Measurements from ENCODE around the gene VEZT.

The VEZT gene, protein sequence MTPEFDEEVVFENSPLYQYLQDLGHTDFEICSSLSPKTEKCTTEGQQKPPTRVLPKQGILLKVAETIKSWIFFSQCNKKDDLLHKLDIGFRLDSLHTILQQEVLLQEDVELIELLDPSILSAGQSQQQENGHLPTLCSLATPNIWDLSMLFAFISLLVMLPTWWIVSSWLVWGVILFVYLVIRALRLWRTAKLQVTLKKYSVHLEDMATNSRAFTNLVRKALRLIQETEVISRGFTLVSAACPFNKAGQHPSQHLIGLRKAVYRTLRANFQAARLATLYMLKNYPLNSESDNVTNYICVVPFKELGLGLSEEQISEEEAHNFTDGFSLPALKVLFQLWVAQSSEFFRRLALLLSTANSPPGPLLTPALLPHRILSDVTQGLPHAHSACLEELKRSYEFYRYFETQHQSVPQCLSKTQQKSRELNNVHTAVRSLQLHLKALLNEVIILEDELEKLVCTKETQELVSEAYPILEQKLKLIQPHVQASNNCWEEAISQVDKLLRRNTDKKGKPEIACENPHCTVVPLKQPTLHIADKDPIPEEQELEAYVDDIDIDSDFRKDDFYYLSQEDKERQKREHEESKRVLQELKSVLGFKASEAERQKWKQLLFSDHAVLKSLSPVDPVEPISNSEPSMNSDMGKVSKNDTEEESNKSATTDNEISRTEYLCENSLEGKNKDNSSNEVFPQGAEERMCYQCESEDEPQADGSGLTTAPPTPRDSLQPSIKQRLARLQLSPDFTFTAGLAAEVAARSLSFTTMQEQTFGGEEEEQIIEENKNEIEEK

DNA sequence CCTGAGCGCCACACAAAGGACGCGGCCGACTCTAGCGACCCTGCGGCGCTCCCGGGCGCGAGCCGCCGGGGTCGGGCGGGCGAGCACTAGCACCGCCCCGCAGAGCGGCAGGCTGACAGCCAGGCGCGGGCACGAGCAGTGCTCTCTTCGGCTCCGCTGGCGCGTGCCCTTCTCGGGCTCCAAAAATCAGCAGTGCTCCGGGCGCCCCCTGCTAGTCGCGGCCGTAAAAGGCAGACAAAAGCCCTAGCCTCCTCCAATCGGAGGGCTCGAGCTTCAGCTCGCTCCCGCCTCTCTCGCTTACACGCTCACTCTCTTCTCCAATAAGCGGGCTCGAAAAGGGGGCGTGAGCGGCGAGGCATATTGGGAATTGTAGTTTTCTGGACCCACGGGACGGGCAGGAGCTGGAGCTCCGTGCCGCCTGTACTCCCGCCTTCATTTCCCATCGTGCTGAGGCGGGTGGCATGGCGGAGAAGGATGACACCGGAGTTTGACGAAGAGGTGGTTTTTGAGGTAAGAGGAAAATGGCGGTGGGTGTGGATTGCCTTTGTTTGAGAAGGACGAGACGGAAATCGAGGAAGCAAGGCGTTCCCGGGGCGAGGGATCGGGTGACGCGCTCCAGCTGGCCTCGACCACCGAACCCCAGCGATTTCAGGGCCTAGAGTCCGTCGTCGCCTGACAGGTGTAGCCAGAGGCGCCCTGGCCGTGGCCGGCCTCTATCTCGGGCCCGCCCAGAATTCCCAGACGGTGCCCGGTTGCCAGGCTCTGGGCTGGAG is at the start of gene VEZT, which contains the start of gene FGD6:
TSS of gene VEZT (plus strand) at position 431 of the 773 bp plus-strand sequence. CDS start at position 475, 44 bp downstream.
TSS of gene FGD6 (minus strand) at position 91 of the 773 bp plus-strand sequence. CDS start 227 bp downstream, outside the sequence.
- Mint-ChIP-seq H3K4me1 (ENCODE audit: low read depth) (peaks cover 46% of the 10 kb centered on the region), H3K36me3 (ENCODE audit: low read depth) (peaks cover 9% of the 10 kb centered on the region), H3K27ac (peak within 1 kb of the TSS; percentile 99), H3K9me3 (no peaks in the 10 kb centered on the region), H3K27me3 (peaks cover 5% of the 10 kb centered on the region), H3K4me3 (peak within 1 kb of the TSS; percentile 98)

GRCh38 chr12:95168746-95169145 is 48.9 kb upstream of the VEZT start:
- Mint-ChIP-seq H3K36me3 (ENCODE audit: low read depth) (no peaks in the 10 kb centered on the region), H3K27ac (no peak overlapping the region), H3K27me3 (no peaks in the 10 kb centered on the region), H3K9me3 (no peaks in the 10 kb centered on the region), H3K4me3 (no peak overlapping the region), H3K4me1 (ENCODE audit: low read depth) (no peaks in the 10 kb centered on the region)

DNA sequence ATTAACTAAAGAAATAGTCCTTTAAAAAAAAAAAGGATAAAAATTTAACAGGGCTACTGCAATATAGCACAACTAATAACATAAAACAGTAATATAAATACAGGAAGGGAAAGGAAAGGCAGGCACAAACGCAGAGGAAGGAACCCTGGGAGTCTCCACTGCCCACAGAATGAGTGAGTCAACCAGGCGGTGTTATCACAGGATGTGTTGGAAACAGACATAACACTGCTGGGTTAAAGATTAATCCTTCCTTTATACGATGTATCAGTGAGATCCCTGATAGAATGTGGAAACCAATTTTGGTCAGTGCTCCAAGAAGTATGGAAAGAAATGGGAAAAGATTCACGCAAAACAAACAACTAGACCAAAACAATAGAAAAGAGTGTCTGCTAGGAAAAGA is 48.2 kb upstream of the VEZT start:
- Mint-ChIP-seq H3K27me3 (no peaks in the 10 kb centered on the region), H3K27ac (no peak overlapping the region), H3K4me1 (ENCODE audit: low read depth) (no peaks in the 10 kb centered on the region), H3K4me3 (no peak overlapping the region), H3K36me3 (ENCODE audit: low read depth) (no peaks in the 10 kb centered on the region), H3K9me3 (no peaks in the 10 kb centered on the region)

DNA sequence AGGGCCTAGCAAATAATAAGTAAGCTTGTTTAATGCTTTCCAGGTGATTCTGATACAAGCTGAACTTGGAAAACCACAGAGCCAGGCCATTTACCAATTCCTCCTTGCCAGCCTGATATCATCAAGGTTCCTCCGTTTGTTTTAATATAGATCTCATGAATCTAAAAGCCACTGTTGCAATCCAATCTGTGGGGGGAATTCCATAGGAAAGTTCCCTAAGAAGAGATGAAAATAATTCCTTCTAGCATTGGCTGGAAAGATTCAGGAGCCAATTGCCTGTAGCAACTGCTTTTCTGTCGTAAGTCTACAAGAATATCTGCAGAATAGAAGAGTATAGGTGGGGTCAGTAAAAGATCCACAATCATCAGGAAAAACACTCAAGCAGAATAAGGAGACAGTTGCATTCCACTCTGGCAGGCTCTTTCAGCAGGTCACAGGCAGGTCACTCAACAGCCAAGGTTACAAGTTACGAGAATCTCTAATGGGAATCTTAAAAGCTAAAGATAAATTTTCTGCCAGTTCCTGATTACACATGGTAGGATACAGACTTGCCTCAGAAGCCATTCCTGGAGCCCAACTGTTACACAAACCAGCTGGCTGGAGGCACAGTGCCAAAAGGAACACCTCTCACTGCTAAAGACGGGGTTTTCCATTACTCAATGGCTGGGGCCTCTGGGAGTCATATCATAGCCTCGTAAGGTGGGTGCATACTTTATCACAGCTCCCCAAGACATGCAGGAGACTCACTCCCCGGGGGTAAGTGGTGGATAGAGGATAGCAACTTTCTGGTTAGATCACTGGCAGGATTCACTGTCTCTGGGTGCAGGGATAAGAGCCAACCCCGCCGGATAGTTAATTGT is 44.0 kb upstream of the VEZT start:
- H3K9me3 Mint-ChIP-seq, result no peaks in the 10 kb centered on the region

DNA sequence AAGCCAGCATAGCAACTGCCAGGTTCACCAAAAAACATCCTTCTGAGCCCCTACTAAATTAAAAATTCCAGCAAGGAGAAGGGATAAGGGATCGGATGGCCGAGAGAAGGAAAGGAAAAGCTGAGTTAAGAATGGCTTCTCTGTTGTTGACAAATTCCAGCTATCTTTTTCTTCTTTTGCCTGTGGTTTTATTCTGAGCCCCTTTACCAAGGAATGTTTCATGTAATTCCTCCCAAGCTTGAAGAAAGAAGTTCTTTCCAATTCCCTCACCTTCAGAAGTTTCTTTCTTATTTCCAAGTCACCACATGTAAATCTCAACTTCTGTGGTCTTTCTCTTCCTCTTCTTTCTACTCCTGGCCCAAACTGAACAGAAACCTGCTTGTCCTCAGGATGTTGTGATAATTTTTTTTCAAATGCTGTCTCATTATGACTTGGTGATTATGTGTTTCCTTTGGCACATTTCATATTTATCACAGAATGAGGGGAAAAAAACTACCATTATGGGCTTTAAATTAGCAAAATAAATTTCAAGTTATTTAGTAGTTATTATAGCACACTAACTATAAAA is 40.3 kb upstream of the VEZT start:
- Mint-ChIP-seq H3K9me3 (no peaks in the 10 kb centered on the region), H3K36me3 (ENCODE audit: low read depth) (no peaks in the 10 kb centered on the region), H3K4me1 (ENCODE audit: low read depth) (no peaks in the 10 kb centered on the region), H3K27me3 (no peaks in the 10 kb centered on the region), H3K27ac (no peak overlapping the region), H3K4me3 (no peak overlapping the region)

More for the DNA sequence above, 44.0 kb upstream of the VEZT start:
- Mint-ChIP-seq H3K36me3 (ENCODE audit: low read depth) (no peaks in the 10 kb centered on the region), H3K4me3 (no peak overlapping the region), H3K27me3 (no peaks in the 10 kb centered on the region), H3K27ac (no peak overlapping the region), H3K4me1 (ENCODE audit: low read depth) (no peaks in the 10 kb centered on the region)

GRCh38 chr12:95178136-95178535 is 39.5 kb upstream of the VEZT start:
- Mint-ChIP-seq H3K4me1 (ENCODE audit: low read depth) (peaks cover 4% of the 10 kb centered on the region), H3K36me3 (ENCODE audit: low read depth) (no peaks in the 10 kb centered on the region), H3K4me3 (no peak overlapping the region), H3K27me3 (no peaks in the 10 kb centered on the region), H3K9me3 (no peaks in the 10 kb centered on the region), H3K27ac (no peak overlapping the region)

DNA sequence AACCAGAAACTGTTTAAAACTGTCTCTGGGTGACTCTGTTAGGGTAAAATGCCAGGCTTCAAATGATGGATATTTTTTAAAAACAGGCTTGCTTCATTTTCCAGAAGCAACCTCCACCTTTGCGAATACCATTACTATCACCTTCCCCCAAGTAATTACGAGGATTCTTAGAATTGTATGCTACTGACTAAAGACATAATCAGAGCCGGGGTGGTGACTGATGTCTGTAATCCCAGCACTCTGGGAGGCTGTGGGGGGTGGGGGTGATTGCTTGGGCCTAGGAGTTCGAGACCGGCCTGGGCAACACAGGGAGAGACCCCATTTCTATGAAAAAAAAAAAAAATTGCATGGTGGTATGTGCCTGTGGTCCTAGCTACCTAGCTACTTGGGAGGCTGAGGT is 38.6 kb upstream of the VEZT start:
- no peaks in the 10 kb centered on the region for H3K27me3 Mint-ChIP-seq
- peaks cover 5% of the 10 kb centered on the region for H3K4me1 Mint-ChIP-seq (ENCODE audit: low read depth)
- H3K36me3 Mint-ChIP-seq (ENCODE audit: low read depth), result no peaks in the 10 kb centered on the region
- H3K9me3 Mint-ChIP-seq, result no peaks in the 10 kb centered on the region
- no peak overlapping the region for H3K4me3 Mint-ChIP-seq
- H3K27ac Mint-ChIP-seq, result no peak overlapping the region

DNA sequence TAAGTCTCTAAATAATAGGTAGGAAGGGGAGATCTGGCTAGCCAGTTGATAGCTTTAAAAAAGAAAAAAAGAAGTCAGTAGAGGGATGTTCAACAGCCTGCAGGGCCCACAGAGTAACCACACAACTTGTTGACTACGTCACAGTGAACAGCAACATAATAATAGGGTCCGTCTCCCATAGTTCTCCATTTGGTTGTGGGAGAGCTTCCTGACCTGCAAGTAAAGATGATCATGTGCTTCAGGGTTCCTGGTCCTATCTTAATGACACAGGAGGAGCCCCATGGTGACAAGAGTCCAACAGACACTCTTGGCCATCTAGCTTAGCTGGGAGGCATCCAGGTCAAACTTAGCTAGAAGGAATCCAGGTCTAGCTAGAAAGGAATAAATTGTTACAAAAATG is 36.5 kb upstream of the VEZT start:
- peaks cover 5% of the 10 kb centered on the region for H3K4me1 Mint-ChIP-seq (ENCODE audit: low read depth)
- no peaks in the 10 kb centered on the region for H3K9me3 Mint-ChIP-seq
- no peaks in the 10 kb centered on the region for H3K27me3 Mint-ChIP-seq
- H3K36me3 Mint-ChIP-seq (ENCODE audit: low read depth), result no peaks in the 10 kb centered on the region
- no peak overlapping the region for H3K27ac Mint-ChIP-seq
- H3K4me3 Mint-ChIP-seq, result no peak overlapping the region

- Mint-ChIP-seq H3K9me3 (no peaks in the 10 kb centered on the region), H3K4me1 (ENCODE audit: low read depth) (peaks cover 5% of the 10 kb centered on the region), H3K27me3 (no peaks in the 10 kb centered on the region), H3K4me3 (no peak overlapping the region), H3K36me3 (ENCODE audit: low read depth) (no peaks in the 10 kb centered on the region), H3K27ac (no peak overlapping the region)
These were observed 34.7 kb upstream of the VEZT start for GRCh38 chr12:95182868-95183415.

DNA sequence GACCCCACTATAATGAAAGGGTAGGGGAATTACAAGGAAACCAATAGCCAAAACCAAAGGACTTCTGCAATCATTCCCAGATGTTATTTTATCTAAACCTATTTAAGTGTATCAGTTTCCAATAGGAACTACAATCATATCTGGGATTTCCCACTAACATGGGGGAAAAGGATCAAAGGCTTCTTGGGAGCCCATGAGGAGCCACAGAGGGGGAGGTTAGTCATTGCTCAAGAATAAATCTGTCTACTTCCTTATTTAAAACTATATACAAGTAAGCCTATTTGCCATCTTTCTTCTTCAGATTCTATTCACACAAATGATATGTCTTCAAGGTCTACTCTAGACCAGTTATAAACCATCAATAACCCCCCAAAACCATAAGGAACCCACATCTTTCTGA is 33.5 kb upstream of the VEZT start:
- Mint-ChIP-seq H3K27me3 (no peaks in the 10 kb centered on the region), H3K36me3 (ENCODE audit: low read depth) (no peaks in the 10 kb centered on the region), H3K4me3 (no peak overlapping the region), H3K4me1 (ENCODE audit: low read depth) (peaks cover 5% of the 10 kb centered on the region), H3K27ac (no peak overlapping the region), H3K9me3 (no peaks in the 10 kb centered on the region)

- Mint-ChIP-seq H3K4me1 (ENCODE audit: low read depth) (peaks cover 5% of the 10 kb centered on the region), H3K27ac (no peak overlapping the region), H3K9me3 (no peaks in the 10 kb centered on the region), H3K27me3 (no peaks in the 10 kb centered on the region), H3K36me3 (ENCODE audit: low read depth) (no peaks in the 10 kb centered on the region), H3K4me3 (no peak overlapping the region)
These were observed 32.5 kb upstream of the VEZT start for GRCh38 chr12:95185072-95185471.

- Mint-ChIP-seq H3K27me3 (no peaks in the 10 kb centered on the region), H3K36me3 (ENCODE audit: low read depth) (no peaks in the 10 kb centered on the region), H3K27ac (no peak overlapping the region), H3K4me1 (ENCODE audit: low read depth) (peaks cover 5% of the 10 kb centered on the region), H3K4me3 (no peak overlapping the region), H3K9me3 (no peaks in the 10 kb centered on the region)
These were observed 31.8 kb upstream of the VEZT start for GRCh38 chr12:95185854-95186253.

DNA sequence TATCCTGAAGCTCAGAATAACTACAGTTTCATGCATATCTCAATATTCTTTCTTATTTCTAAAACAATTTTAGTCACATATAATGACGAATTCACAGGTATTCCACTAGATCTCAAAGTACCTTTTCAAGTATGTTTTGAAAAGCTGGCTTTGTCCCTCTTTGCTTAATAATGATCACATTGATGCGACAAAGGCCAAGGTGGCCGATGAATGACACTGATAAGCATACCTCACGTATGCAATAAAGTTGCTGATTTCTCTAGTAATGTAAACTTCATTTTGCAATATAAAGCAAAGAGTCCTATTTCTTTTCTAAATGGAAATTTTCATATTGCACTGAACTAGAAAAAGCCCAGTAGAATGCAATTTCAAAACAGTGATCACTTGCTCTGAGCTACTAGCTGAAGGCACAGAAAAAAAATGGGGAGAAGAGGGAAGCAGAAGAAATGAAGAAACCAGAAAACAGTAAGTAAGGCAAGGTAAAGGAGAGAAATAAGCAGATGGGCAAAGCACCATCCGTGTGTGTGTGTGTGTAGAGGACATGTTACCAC is 29.7 kb upstream of the VEZT start:
- no peak overlapping the region for H3K27ac Mint-ChIP-seq
- H3K4me1 Mint-ChIP-seq (ENCODE audit: low read depth), result peaks cover 2% of the 10 kb centered on the region
- no peaks in the 10 kb centered on the region for H3K9me3 Mint-ChIP-seq
- H3K36me3 Mint-ChIP-seq (ENCODE audit: low read depth), result no peaks in the 10 kb centered on the region
- no peak overlapping the region for H3K4me3 Mint-ChIP-seq
- no peaks in the 10 kb centered on the region for H3K27me3 Mint-ChIP-seq
